Fibroblast of pulmonary artery (primary cell): ENCODE measurements around the gene CST5.

Source experiments
- DNase-seq: peaks from one replicate; pipeline ENCODE4 v3.0.0-alpha.2; 2010; ENCODE audit warnings: low read depth
- H3K4me3 ChIP-seq: replicated peaks from 2 replicates; pipeline ENCODE4 v1.5.1; 2011; ENCODE audit warnings: low read depth, mild to moderate bottlenecking, control low read depth, low read length, moderate library complexity
- TF ChIP-seq, protein P1 (sequence below): IDR thresholded peaks from 2 replicates; pipeline ENCODE4 v1.5.1; 2011; ENCODE audit warnings: mild to moderate bottlenecking, control low read depth, low read length, inconsistent platforms; ENCODE audit errors: missing control alignments

The CST5 gene

DNA sequence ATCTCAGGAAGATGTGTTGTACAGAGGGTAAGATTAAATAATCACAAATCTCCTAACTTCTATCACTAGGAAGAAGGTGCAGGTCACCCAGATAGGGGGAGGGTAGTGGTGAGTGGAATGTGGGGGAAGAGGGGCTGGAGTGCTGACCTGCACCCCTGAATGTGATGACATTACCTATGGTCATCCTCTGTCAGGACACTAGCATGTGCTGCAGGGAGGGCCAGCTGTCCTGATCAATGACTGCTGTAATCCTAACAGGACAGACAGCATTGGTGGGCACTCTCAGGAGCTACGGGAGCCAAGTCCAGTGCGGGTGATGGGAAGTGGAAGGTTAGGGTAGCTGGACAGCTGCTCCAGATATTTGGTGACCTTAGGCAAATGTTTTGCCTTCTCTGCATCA, 45.2 kb upstream of the CST5 start:
- TF ChIP-seq, protein P1, sequence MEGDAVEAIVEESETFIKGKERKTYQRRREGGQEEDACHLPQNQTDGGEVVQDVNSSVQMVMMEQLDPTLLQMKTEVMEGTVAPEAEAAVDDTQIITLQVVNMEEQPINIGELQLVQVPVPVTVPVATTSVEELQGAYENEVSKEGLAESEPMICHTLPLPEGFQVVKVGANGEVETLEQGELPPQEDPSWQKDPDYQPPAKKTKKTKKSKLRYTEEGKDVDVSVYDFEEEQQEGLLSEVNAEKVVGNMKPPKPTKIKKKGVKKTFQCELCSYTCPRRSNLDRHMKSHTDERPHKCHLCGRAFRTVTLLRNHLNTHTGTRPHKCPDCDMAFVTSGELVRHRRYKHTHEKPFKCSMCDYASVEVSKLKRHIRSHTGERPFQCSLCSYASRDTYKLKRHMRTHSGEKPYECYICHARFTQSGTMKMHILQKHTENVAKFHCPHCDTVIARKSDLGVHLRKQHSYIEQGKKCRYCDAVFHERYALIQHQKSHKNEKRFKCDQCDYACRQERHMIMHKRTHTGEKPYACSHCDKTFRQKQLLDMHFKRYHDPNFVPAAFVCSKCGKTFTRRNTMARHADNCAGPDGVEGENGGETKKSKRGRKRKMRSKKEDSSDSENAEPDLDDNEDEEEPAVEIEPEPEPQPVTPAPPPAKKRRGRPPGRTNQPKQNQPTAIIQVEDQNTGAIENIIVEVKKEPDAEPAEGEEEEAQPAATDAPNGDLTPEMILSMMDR, result no peak
- DNase-seq, result no peak
- no peak overlapping the region for H3K4me3 ChIP-seq

GRCh38 chr20:23923891-23924435, 44.4 kb upstream of the CST5 start:
- TF ChIP-seq, protein P1, result no peak
- H3K4me3 ChIP-seq, result no peak overlapping the region
- no peak for DNase-seq

DNA sequence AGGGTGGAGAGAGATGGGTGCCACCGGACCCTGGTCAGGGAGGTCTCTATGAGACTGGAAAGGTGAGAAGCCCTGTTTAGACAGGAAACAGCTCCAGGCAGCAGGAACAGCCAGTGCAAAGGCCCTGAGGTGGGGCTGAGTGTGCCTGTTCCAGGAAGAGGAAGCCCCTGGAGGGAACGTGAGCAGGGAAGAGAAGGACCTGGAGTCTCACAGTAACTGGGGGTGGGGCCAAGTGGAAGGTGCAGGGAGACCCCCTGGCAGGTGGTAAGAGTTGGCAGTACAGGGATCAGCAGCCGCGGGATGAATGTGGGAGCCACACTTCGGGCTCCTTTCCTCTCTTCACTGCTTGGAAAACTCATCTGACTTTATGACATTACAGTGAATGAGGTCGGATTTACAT, 43.8 kb upstream of the CST5 start:
- no peak for DNase-seq
- TF ChIP-seq, protein P1, result no peak
- H3K4me3 ChIP-seq, result no peak overlapping the region

DNA sequence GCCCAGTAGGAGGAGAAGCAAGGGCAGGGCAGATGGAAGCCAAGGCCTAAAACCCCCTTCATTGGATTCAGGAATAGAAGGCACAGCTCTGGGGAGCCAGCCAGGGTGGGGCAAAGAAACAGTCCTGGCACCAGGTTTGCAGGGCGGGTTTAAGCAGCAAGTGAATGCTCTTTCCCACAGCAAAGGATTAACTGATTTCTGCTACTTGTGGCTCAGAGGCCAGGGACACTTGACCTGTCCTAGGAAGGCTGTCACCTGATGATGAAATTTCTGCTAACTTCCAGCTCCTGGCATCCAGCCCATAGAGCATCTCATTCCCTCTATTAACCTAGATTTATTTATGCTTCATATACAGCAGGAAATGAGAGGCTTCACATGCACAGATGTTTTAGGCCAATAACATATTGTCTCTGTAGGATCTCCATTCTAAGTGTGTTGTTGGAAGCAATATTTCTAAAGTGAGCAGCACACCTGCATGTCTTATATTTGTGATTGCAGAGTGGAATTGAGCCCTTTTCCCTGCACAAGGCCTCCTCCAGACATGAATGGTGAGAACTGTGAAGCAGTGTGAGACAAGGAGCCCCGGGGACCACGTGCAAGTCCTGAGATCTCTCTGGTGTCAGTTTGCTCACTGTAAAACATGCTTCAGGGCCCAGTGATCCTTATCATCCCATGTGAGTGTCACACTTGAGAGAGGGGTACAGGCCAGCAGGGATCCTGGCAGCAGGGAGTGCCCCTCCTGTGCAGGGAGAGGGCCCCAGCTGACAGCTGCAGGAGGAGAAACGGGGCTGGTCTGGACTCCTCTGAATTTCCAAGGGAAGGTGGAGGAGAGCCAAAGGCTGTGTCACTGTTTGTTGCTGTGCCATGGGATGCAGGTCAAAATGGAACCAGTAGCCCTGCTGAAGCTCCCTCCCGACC, 41.1 kb upstream of the CST5 start:
- TF ChIP-seq, protein P1, result no peak
- no peak for DNase-seq
- H3K4me3 ChIP-seq, result no peak overlapping the region

DNA sequence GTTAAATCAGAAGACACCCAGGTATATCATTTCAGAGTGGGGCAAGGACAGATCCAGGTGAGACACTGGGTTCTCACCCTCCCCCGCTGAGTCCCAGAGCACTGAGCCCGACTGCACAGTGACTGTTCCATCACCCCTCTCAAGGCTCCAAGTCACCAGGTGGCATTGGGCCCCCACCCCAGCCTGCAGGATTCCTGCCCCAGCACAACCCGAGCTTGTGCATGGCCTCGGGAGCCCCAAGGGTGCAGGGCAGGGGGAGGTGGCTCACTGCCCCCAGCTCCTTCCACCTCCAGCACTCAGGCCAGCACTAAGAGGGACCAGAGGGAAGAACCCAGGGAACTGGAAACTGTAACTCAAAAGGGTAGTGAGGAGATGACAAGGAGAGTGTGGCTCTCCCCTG, 39.3 kb upstream of the CST5 start:
- TF ChIP-seq, protein P1, result no peak
- H3K4me3 ChIP-seq, result no peak overlapping the region

GRCh38 chr20:23918101-23918862, 38.7 kb upstream of the CST5 start:
- no peak for DNase-seq
- no peak overlapping the region for H3K4me3 ChIP-seq
- TF ChIP-seq, protein P1, result no peak

More for the DNA sequence above, 39.3 kb upstream of the CST5 start:
- no peak for DNase-seq
